Non-pigmented ciliary epithelial cell (primary cell): ENCODE data around the gene PCBP3.
"Not testable (repeated sequence)": the region's sequence is repeated elsewhere in the genome, so short reads cannot be mapped to it uniquely, and the experiment has no call there.

Experiments
- DNase-seq: peaks from one replicate; pipeline ENCODE4 v3.0.0-alpha.2; 2010; ENCODE audit warnings: low read depth

PCBP3 gene

GRCh38 chr21:45678790-45679189, 35.3 kb downstream of the PCBP3 start:
- not testable (repeated sequence) for DNase-seq

DNA sequence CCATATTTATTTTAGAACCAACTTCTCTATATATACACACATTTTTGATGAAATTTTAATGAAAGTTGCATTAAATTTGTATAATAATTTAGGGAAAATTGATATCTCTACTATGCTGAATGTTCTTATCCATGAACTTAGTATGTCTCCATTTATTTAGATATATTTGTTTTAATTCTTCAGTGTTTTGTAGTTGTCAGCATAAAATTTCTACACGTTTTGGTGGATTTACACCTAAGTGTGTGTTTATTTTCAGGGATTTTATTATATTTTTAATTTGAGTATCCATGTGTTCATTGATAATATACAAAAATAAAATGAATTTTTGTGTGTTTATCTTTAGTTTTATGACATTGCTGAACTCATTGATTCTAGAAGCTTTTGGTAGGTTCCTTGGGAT, 36.7 kb downstream of the PCBP3 start:
- no peak for DNase-seq

DNA sequence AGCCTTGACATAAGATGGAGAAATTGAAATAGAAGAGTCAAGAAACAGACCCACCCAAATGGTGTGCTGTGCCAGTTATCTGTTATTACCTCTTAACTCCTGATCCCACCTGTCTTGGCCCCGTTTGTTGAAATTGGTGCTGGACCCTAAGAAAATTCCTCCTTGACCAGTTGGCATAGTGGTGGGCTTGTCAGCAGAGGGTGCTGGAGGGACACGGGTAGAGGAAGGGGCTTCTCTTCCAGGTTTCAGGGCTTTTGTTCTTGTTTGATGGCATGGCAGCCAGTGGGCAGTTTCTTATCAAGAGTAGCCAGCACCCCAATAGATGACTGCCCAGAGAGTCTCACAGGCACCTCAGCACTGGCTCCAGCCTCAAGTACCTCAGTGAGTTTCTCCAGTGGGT, 51.6 kb downstream of the PCBP3 start:
- DNase-seq, result no peak

- DNase-seq, result peak; percentile 83
Measured at GRCh38 chr21:45698493-45699184, 55.1 kb downstream of the PCBP3 start.

- no peak for DNase-seq
Measured at GRCh38 chr21:45699251-45699942, 55.9 kb downstream of the PCBP3 start.

- no peak for DNase-seq
Measured at GRCh38 chr21:45699966-45700365, 56.4 kb downstream of the PCBP3 start.

GRCh38 chr21:45700461-45700860, 56.9 kb downstream of the PCBP3 start:
- no peak for DNase-seq

GRCh38 chr21:45704311-45705108, 61.0 kb downstream of the PCBP3 start:
- DNase-seq, result no peak

GRCh38 chr21:45706299-45706698, 62.8 kb downstream of the PCBP3 start:
- DNase-seq, result no peak

GRCh38 chr21:45709173-45709572, 65.6 kb downstream of the PCBP3 start:
- DNase-seq, result no peak

DNA sequence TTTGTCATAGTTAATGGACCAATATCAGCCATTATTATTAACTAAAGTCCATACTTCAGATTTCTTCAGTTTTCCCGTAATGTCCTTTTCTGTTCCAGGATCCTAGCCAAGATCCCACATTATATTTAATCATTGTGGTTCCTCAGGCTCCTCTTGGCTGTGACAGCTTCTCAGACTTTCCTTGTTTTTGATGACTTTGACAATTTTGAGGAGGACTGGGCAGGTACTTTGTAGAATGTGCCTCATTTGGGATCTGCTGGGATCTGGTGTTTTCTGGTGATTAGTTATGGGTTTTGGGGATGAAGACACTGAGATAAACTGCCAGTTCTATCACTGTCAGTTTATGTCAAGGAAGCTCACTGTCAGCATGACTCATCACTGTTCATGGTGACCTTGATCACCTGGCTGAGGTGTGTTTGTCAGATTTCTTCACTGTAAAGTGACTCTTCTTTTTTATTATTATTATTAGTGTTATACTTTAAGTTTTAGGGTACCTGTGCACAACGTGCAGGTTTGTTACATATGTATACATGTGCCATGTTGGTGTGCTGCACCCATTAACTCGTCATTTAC, 66.3 kb downstream of the PCBP3 start:
- no peak for DNase-seq

DNA sequence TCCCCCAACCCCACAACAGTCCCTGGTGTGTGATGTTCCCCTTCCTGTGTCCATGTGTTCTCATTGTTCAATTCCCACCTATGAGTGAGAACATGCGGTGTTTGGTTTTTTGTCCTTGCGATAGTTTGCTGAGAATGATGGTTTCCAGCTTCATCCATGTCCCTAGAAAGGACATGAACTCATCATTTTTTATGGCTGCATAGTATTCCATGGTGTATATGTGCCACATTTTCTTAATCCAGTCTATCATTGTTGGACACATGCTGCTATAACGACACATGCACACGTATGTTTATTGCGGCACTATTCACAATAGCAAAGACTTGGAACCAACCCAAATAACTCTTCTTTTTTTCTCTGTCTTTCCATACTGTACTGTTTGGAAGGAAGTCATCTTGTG, 66.8 kb downstream of the PCBP3 start:
- DNase-seq, result not testable (repeated sequence)

- DNase-seq, result no peak
Measured at GRCh38 chr21:45713613-45714012, 70.1 kb downstream of the PCBP3 start.

- no peak for DNase-seq
Measured at GRCh38 chr21:45715441-45715840, 71.9 kb downstream of the PCBP3 start.

DNA sequence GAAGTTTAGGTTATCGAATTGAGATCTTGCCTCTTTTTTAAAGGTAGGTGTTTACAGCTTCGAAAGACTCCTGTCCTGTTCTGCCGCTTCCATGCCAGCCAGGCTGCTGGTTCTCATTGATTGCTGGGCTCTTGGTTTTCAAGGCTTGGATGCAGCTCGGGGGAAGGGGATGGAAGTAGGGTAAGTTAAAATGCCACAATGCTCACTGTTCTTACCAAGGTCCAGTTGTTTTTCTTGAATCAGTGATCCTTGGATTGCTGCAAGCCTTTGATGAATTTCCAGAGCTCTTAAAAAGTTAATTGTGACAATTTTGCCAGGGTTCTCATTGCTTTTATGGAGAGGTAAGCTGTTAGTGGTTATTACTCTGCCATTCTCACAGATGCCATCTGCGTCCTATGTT, 74.9 kb downstream of the PCBP3 start:
- DNase-seq, result no peak

GRCh38 chr21:45719177-45719802, 75.8 kb downstream of the PCBP3 start:
- no peak for DNase-seq

GRCh38 chr21:45720204-45720603, 76.7 kb downstream of the PCBP3 start:
- not testable (repeated sequence) for DNase-seq

GRCh38 chr21:45721671-45722070, 78.1 kb downstream of the PCBP3 start:
- no peak for DNase-seq

- no peak for DNase-seq
Measured at GRCh38 chr21:45723049-45723958, 79.8 kb downstream of the PCBP3 start.

- DNase-seq, result no peak
Measured at GRCh38 chr21:45724345-45724961, 80.9 kb downstream of the PCBP3 start.
